OCI-LY1 (cell line): ENCODE measurements around the gene CMTR1.

ENCODE experiments used
- H2AFZ ChIP-seq: fragments of 200-600 bp; sonication (generic), shearing (Covaris generic); 2 replicates; pipeline ENCODE4 v1.6.0; 2014; ENCODE audit warnings: antibody characterized with exemption, mild to moderate bottlenecking, low read length
- H3F3A ChIP-seq: fragments of 200-600 bp; sonication (generic), shearing (Covaris generic); 2 replicates; pipeline ENCODE4 v1.6.0; 2014; ENCODE audit warnings: mild to moderate bottlenecking, antibody characterized with exemption, low read length, moderate library complexity; ENCODE audit not compliant: insufficient read depth
- H3K27ac ChIP-seq: fragments of 200-600 bp; sonication (generic); 2 replicates; pipeline ENCODE4 v1.5.1; 2014; ENCODE audit warnings: low read length, mixed run types, mild to moderate bottlenecking, low read depth; ENCODE audit not compliant: poor library complexity, severe bottlenecking
- H3K27me3 ChIP-seq: fragments of 200-600 bp; sonication (generic); 2 replicates; pipeline ENCODE4 v1.6.0; 2014; ENCODE audit warnings: antibody characterized with exemption, mild to moderate bottlenecking, low read length, moderate library complexity; ENCODE audit not compliant: insufficient read depth
- H3K36me3 ChIP-seq: fragments of 200-600 bp; sonication (generic); 2 replicates; pipeline ENCODE4 v1.6.1; 2014; ENCODE audit warnings: mild to moderate bottlenecking, antibody characterized with exemption, low read length, moderate library complexity, mixed read lengths; ENCODE audit not compliant: insufficient read depth
- H3K4me1 ChIP-seq: fragments of 200-600 bp; sonication (generic); 2 replicates; pipeline ENCODE4 v1.5.1; 2014; ENCODE audit warnings: mild to moderate bottlenecking, low read length, moderate library complexity; ENCODE audit not compliant: insufficient read depth, severe bottlenecking
- H3K4me2 ChIP-seq: fragments of 200-600 bp; sonication (generic), shearing (Covaris generic); 2 replicates; pipeline ENCODE4 v1.6.1; 2014; ENCODE audit warnings: low read length
- H3K4me3 ChIP-seq: fragments of 200-600 bp; sonication (generic); 2 replicates; pipeline ENCODE4 v1.5.1; 2014; ENCODE audit warnings: low read length, low read depth, mild to moderate bottlenecking, mixed read lengths; ENCODE audit not compliant: poor library complexity, severe bottlenecking
- H3K79me2 ChIP-seq: fragments of 200-600 bp; shearing (Covaris generic); 2 replicates; pipeline ENCODE4 v1.6.1; 2016; ENCODE audit warnings: mixed run types, low read length, mixed read lengths; ENCODE audit not compliant: insufficient read depth
- H3K9ac ChIP-seq: fragments of 200-600 bp; sonication (generic), shearing (Covaris generic); 2 replicates; pipeline ENCODE4 v1.6.1; 2014; ENCODE audit warnings: mild to moderate bottlenecking, low read length, mixed read lengths
- H3K9me2 ChIP-seq: fragments of 200-600 bp; sonication (generic), shearing (Covaris generic); 2 replicates; pipeline ENCODE4 v1.6.1; 2014; ENCODE audit warnings: low read depth, mild to moderate bottlenecking, low read length, mixed read lengths
- H3K9me3 ChIP-seq: fragments of 200-600 bp; shearing (Covaris generic); 2 replicates; pipeline ENCODE4 v1.6.1; 2014; ENCODE audit warnings: low read length, mixed read lengths
- H4K20me1 ChIP-seq: fragments of 200-600 bp; sonication (generic), shearing (Covaris generic); 2 replicates; pipeline ENCODE4 v1.6.0; 2016; ENCODE audit warnings: mild to moderate bottlenecking, low read length; ENCODE audit not compliant: insufficient read depth
- CTCF ChIP-seq: fragments of 200-600 bp; sonication (generic), shearing (Covaris generic); IDR thresholded peaks from 2 replicates; pipeline ENCODE4 v1.5.1; 2017; ENCODE audit warnings: mild to moderate bottlenecking, antibody characterized with exemption, low read length, moderate library complexity, mixed read lengths
- EZH2 ChIP-seq: fragments of 200-600 bp; sonication (generic), shearing (Covaris generic); IDR thresholded peaks from 2 replicates; pipeline ENCODE4 v1.8.0; 2017; ENCODE audit warnings: borderline replicate concordance, mixed run types, mild to moderate bottlenecking, antibody characterized with exemption, low read length, moderate library complexity, mixed read lengths

CMTR1 gene

GRCh38 chr6:37518116-37518515, 85.1 kb downstream of the CMTR1 start:
- H3K9ac ChIP-seq = no peak overlapping the region
- no peak overlapping the region for H2AFZ ChIP-seq
- no peak for TF ChIP-seq CTCF
- no peak for TF ChIP-seq EZH2
- H3K36me3 ChIP-seq = no peaks in the 10 kb centered on the region
- no peaks in the 10 kb centered on the region for H3K9me3 ChIP-seq
- H3K27me3 ChIP-seq = peaks cover 6% of the 10 kb centered on the region; the same call in 1 of the 2 replicates
- no peak overlapping the region for H3K4me2 ChIP-seq
- H3F3A ChIP-seq = no peaks in the 10 kb centered on the region
- H3K4me1 ChIP-seq = no peaks in the 10 kb centered on the region
- H3K79me2 ChIP-seq = no peaks in the 10 kb centered on the region
- no peak overlapping the region for H3K27ac ChIP-seq
- H3K9me2 ChIP-seq = no peaks in the 10 kb centered on the region
- H3K4me3 ChIP-seq = no peak overlapping the region
- no peaks in the 10 kb centered on the region for H4K20me1 ChIP-seq

DNA sequence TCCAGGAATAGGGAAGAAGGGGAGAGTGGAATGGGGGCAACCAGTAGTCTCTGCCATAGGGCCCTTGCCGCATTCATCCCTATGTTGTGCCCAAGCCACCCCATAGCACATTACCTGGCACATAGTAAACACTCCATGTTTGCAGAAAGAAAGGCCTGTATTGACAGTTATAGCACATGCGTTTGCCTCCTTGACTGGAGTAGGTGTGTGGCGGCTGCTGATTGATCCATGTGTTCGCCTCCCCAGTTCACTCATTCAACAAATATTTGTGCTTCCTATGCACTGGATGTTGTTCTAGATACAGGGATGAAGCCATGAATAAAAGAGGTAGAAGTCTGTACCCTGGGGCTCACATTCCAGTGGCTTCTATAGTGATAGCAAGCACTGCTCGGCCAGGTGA, 86.4 kb downstream of the CMTR1 start:
- Histone ChIP-seq H3K4me1 (no peaks in the 10 kb centered on the region), H3F3A (no peaks in the 10 kb centered on the region), H3K27ac (no peak overlapping the region), H3K27me3 (peaks cover 10% of the 10 kb centered on the region; the same call in 1 of the 2 replicates), H3K4me3 (no peak overlapping the region), H2AFZ (no peak overlapping the region), H3K79me2 (no peaks in the 10 kb centered on the region), H3K9me3 (no peaks in the 10 kb centered on the region), H3K36me3 (no peaks in the 10 kb centered on the region), H4K20me1 (no peaks in the 10 kb centered on the region), H3K9ac (no peak overlapping the region), H3K4me2 (no peak overlapping the region), H3K9me2 (no peaks in the 10 kb centered on the region)
- TF ChIP-seq CTCF (no peak), EZH2 (no peak)

DNA sequence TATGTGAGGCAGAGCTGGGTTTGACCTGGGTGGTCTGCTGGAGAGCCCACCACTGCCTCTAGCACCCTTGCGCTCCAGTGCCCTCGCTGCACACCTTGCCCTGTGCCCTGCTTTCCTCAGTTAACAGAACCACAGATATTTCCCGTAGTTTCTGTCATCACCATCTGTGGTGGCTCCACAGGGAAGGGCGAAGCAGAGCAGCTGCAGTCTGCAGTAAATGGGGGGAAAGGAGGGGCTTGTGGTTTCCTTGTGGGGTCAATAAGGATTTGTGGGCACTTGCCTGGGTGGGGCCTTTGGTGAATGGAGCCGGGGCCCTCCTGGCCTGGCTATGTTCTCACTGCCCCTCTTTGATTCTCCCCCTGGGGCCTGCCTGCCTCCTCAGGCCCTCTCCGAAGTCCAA, 87.9 kb downstream of the CMTR1 start:
- H3K36me3 ChIP-seq = no peaks in the 10 kb centered on the region
- no peaks in the 10 kb centered on the region for H4K20me1 ChIP-seq
- H2AFZ ChIP-seq = no peak overlapping the region
- no peaks in the 10 kb centered on the region for H3K79me2 ChIP-seq
- H3K9me2 ChIP-seq = no peaks in the 10 kb centered on the region
- peaks cover 10% of the 10 kb centered on the region; the same call in 1 of the 2 replicates for H3K27me3 ChIP-seq
- no peak overlapping the region for H3K4me2 ChIP-seq
- no peaks in the 10 kb centered on the region for H3F3A ChIP-seq
- H3K4me1 ChIP-seq = no peaks in the 10 kb centered on the region
- H3K9me3 ChIP-seq = no peaks in the 10 kb centered on the region
- TF ChIP-seq CTCF (no peak), EZH2 (no peak)
- no peak overlapping the region for H3K27ac ChIP-seq
- no peak overlapping the region for H3K9ac ChIP-seq
- H3K4me3 ChIP-seq = no peak overlapping the region
